Activated CD4-positive, alpha-beta memory T cell treated with anti-CD3 and anti-CD28 coated beads, Interleukin-2, amount 10 ng/mL, durations not matched to agents 7 days and 5 days (primary cell): ENCODE results near the gene VANGL1. TPM values are rescaled to one million over a fixed set of nuclear protein-coding genes. Genes with fewer than 3 reads are reported as not detected.

Source experiments
- CTCF ChIA-PET: fragments of 350-600 bp; sonication (Branson Sonifier 250); formaldehyde crosslinking; loops from one replicate; lab custom pipeline; 2021; ENCODE audit warnings: antibody characterized with exemption, inconsistent platforms; lab: Charles Lee
- POLR2A ChIA-PET: fragments of 350-600 bp; sonication (Branson Sonifier 250); formaldehyde crosslinking; loops from one replicate; lab custom pipeline; 2021; ENCODE audit warnings: antibody characterized with exemption; lab: Charles Lee
- DNase-seq: peaks from one replicate; pipeline ENCODE4 v3.0.0-alpha.2; 2020
- H3K27ac Mint-ChIP-seq: one replicate; pipeline ENCODE4 v1.8.0; 2021; ENCODE audit warnings: mild to moderate bottlenecking, mixed read lengths
- H3K27me3 Mint-ChIP-seq: one replicate; pipeline ENCODE4 v1.8.0; 2021; ENCODE audit warnings: mixed read lengths
- H3K36me3 Mint-ChIP-seq: one replicate; pipeline ENCODE4 v1.8.0; 2021; ENCODE audit warnings: low read depth, mixed read lengths
- H3K4me1 Mint-ChIP-seq: one replicate; pipeline ENCODE4 v1.8.0; 2021; ENCODE audit warnings: mixed read lengths
- H3K4me3 Mint-ChIP-seq: one replicate; pipeline ENCODE4 v1.8.0; 2021; ENCODE audit warnings: mild to moderate bottlenecking, mixed read lengths
- H3K9me3 Mint-ChIP-seq: one replicate; pipeline ENCODE4 v1.8.0; 2021; ENCODE audit warnings: mixed read lengths
- total RNA-seq, 2 experiments: library from RNA; stranded (reverse); gene quantifications; one replicate each; pipeline ENCODE4 v1.2.3, GENCODE V29; 2021

The VANGL1 gene
- total RNA-seq, 2 experiments from 2014 or later: 17.5 to 17.7 TPM

- CTCF ChIA-PET: no interaction called here
Measured at GRCh38 chr1:115676498-115677181, 34.9 kb downstream of the VANGL1 start.

GRCh38 chr1:115677182-115677555, 35.4 kb downstream of the VANGL1 start:
- peaks cover 2% of the 10 kb centered on the region for H3K4me1 Mint-ChIP-seq
- no peak overlapping the region for H3K4me3 Mint-ChIP-seq
- H3K36me3 Mint-ChIP-seq: peaks cover 2% of the 10 kb centered on the region
- H3K27me3 Mint-ChIP-seq: no peaks in the 10 kb centered on the region
- no peak for DNase-seq
- H3K9me3 Mint-ChIP-seq: no peaks in the 10 kb centered on the region
- ChIA-PET POLR2A (no interaction called here), CTCF (no interaction called here)
- H3K27ac Mint-ChIP-seq: no peak overlapping the region

More at GRCh38 chr1:115676498-115677181, 34.9 kb downstream of the VANGL1 start:
- DNase-seq: no peak
- Mint-ChIP-seq H3K4me1 (peaks cover 2% of the 10 kb centered on the region), H3K36me3 (peaks cover 2% of the 10 kb centered on the region), H3K27ac (no peak overlapping the region), H3K27me3 (no peaks in the 10 kb centered on the region), H3K4me3 (no peak overlapping the region), H3K9me3 (no peaks in the 10 kb centered on the region)
- POLR2A ChIA-PET: no interaction called here

- Mint-ChIP-seq H3K9me3 (no peaks in the 10 kb centered on the region), H3K36me3 (peaks cover 4% of the 10 kb centered on the region), H3K4me3 (no peak overlapping the region), H3K27ac (no peak overlapping the region), H3K4me1 (peaks cover 4% of the 10 kb centered on the region), H3K27me3 (no peaks in the 10 kb centered on the region)
- ChIA-PET CTCF (no interaction called here), POLR2A (no interaction called here)
- no peak for DNase-seq
Measured at GRCh38 chr1:115677565-115677964, 35.8 kb downstream of the VANGL1 start.

- ChIA-PET POLR2A (no interaction called here), CTCF (interaction anchor here (1.0 kb wide), 1 partner anchor 25 kb away, joined by 4 read pairs; no protein-coding TSS in a partner anchor)
- Mint-ChIP-seq H3K27ac (no peak overlapping the region), H3K27me3 (no peaks in the 10 kb centered on the region), H3K9me3 (no peaks in the 10 kb centered on the region), H3K36me3 (peaks cover 7% of the 10 kb centered on the region), H3K4me3 (no peak overlapping the region), H3K4me1 (peaks cover 10% of the 10 kb centered on the region)
- DNase-seq: no peak
Measured at GRCh38 chr1:115678141-115678540, 36.4 kb downstream of the VANGL1 start.

- ChIA-PET POLR2A (no interaction called here), CTCF (no interaction called here)
- no peaks in the 10 kb centered on the region for H3K9me3 Mint-ChIP-seq
- H3K4me3 Mint-ChIP-seq: no peak overlapping the region
- peaks cover 15% of the 10 kb centered on the region for H3K4me1 Mint-ChIP-seq
- peaks cover 15% of the 10 kb centered on the region for H3K36me3 Mint-ChIP-seq
- H3K27me3 Mint-ChIP-seq: no peaks in the 10 kb centered on the region
- DNase-seq: no peak
- no peak overlapping the region for H3K27ac Mint-ChIP-seq
Measured at GRCh38 chr1:115679141-115679611, 37.4 kb downstream of the VANGL1 start.

GRCh38 chr1:115680730-115681111, 39.0 kb downstream of the VANGL1 start:
- Mint-ChIP-seq H3K36me3 (peaks cover 23% of the 10 kb centered on the region), H3K27me3 (no peaks in the 10 kb centered on the region), H3K4me1 (peaks cover 15% of the 10 kb centered on the region), H3K4me3 (no peak overlapping the region), H3K27ac (no peak overlapping the region), H3K9me3 (no peaks in the 10 kb centered on the region)
- POLR2A ChIA-PET: no interaction called here
- no peak for DNase-seq
- CTCF ChIA-PET: no interaction called here

GRCh38 chr1:115682792-115683191, 41.0 kb downstream of the VANGL1 start:
- Mint-ChIP-seq H3K36me3 (peaks cover 26% of the 10 kb centered on the region), H3K4me1 (peaks cover 13% of the 10 kb centered on the region), H3K27ac (peak overlapping the region; percentile 14), H3K4me3 (no peak overlapping the region), H3K27me3 (no peaks in the 10 kb centered on the region), H3K9me3 (no peaks in the 10 kb centered on the region)
- DNase-seq: no peak
- ChIA-PET CTCF (interaction anchor here (0.9 kb wide), 1 partner anchor 24 kb away, joined by 3 read pairs; no protein-coding TSS in a partner anchor), POLR2A (no interaction called here)

GRCh38 chr1:115685029-115685705, 43.4 kb downstream of the VANGL1 start:
- H3K9me3 Mint-ChIP-seq: no peaks in the 10 kb centered on the region
- ChIA-PET CTCF (interaction anchor here (1.5 kb wide), 1 partner anchor 21 kb away, joined by 8 read pairs; no protein-coding TSS in a partner anchor), POLR2A (no interaction called here)
- H3K4me3 Mint-ChIP-seq: no peak overlapping the region
- peaks cover 32% of the 10 kb centered on the region for H3K36me3 Mint-ChIP-seq
- H3K27me3 Mint-ChIP-seq: no peaks in the 10 kb centered on the region
- DNase-seq: no peak
- H3K27ac Mint-ChIP-seq: no peak overlapping the region
- peaks cover 13% of the 10 kb centered on the region for H3K4me1 Mint-ChIP-seq

GRCh38 chr1:115687744-115688143, 46.0 kb downstream of the VANGL1 start:
- DNase-seq: no peak
- peaks cover 39% of the 10 kb centered on the region for H3K36me3 Mint-ChIP-seq
- H3K27ac Mint-ChIP-seq: no peak overlapping the region
- POLR2A ChIA-PET: no interaction called here
- H3K9me3 Mint-ChIP-seq: no peaks in the 10 kb centered on the region
- peaks cover 9% of the 10 kb centered on the region for H3K4me1 Mint-ChIP-seq
- H3K27me3 Mint-ChIP-seq: no peaks in the 10 kb centered on the region
- no peak overlapping the region for H3K4me3 Mint-ChIP-seq
- CTCF ChIA-PET: interaction anchor here (1.4 kb wide), 1 partner anchor 19 kb away, joined by 4 read pairs; no protein-coding TSS in a partner anchor

GRCh38 chr1:115690972-115691371, 49.2 kb downstream of the VANGL1 start:
- no peak for DNase-seq
- Mint-ChIP-seq H3K27me3 (no peaks in the 10 kb centered on the region), H3K4me1 (no peaks in the 10 kb centered on the region), H3K27ac (no peak overlapping the region), H3K36me3 (peaks cover 17% of the 10 kb centered on the region), H3K9me3 (no peaks in the 10 kb centered on the region), H3K4me3 (no peak overlapping the region)
- ChIA-PET CTCF (interaction anchor here (0.9 to 1.6 kb wide), 2 partner anchors 15 to 16 kb away, joined by 3 to 4 read pairs; no protein-coding TSS in a partner anchor), POLR2A (no interaction called here)

GRCh38 chr1:115692224-115692623, 50.5 kb downstream of the VANGL1 start:
- peaks cover 16% of the 10 kb centered on the region for H3K36me3 Mint-ChIP-seq
- no peaks in the 10 kb centered on the region for H3K9me3 Mint-ChIP-seq
- H3K4me3 Mint-ChIP-seq: no peak overlapping the region
- DNase-seq: no peak
- no peaks in the 10 kb centered on the region for H3K4me1 Mint-ChIP-seq
- H3K27me3 Mint-ChIP-seq: no peaks in the 10 kb centered on the region
- ChIA-PET POLR2A (no interaction called here), CTCF (interaction anchor here (0.6 kb wide), 1 partner anchor 15 kb away, joined by 3 read pairs; no protein-coding TSS in a partner anchor)
- no peak overlapping the region for H3K27ac Mint-ChIP-seq

- Mint-ChIP-seq H3K27me3 (peaks cover 13% of the 10 kb centered on the region), H3K36me3 (peaks cover 14% of the 10 kb centered on the region), H3K4me3 (no peak overlapping the region), H3K27ac (no peak overlapping the region), H3K9me3 (no peaks in the 10 kb centered on the region), H3K4me1 (no peaks in the 10 kb centered on the region)
- no peak for DNase-seq
- ChIA-PET CTCF (no interaction called here), POLR2A (no interaction called here)
Measured at GRCh38 chr1:115694805-115695204, 53.0 kb downstream of the VANGL1 start.

GRCh38 chr1:115697619-115698018, 55.8 kb downstream of the VANGL1 start:
- Mint-ChIP-seq H3K9me3 (no peaks in the 10 kb centered on the region), H3K4me1 (no peaks in the 10 kb centered on the region), H3K4me3 (no peak overlapping the region), H3K27me3 (peaks cover 23% of the 10 kb centered on the region), H3K36me3 (no peaks in the 10 kb centered on the region), H3K27ac (no peak overlapping the region)
- DNase-seq: no peak
- ChIA-PET POLR2A (no interaction called here), CTCF (no interaction called here)
